GM12878 (cell line): ENCODE results near the gene ZKSCAN2.

Experiments
- CBFB ChIP-seq: IDR thresholded peaks from 2 replicates; pipeline ENCODE4 v1.6.1; 2016; ENCODE audit warnings: antibody characterized with exemption, low read depth
- CTCF ChIP-seq, 3 experiments: IDR thresholded peaks in 2 of 3; conservative IDR thresholded peaks in 1 of 3; 2 replicates each; pipeline ENCODE4 v1.5.1; 2011; ENCODE audit warnings: low read depth in 3 of 3, low read length in 3 of 3, mild to moderate bottlenecking in 3 of 3, control low read depth in 2 of 3, moderate library complexity in 2 of 3, inconsistent platforms in 1 of 3, mixed read lengths in 1 of 3; ENCODE audit not compliant: control insufficient read depth in 2 of 3, insufficient read depth in 1 of 3; ENCODE audit errors: extremely low read depth in 1 of 3
- NRF1 ChIP-seq: conservative IDR thresholded peaks from 2 replicates; pipeline ENCODE4 v1.6.1; 2011; ENCODE audit warnings: mild to moderate bottlenecking, low read depth, low read length, improper control_type of control experiment
- PAX8 ChIP-seq: fragments of 450-650 bp; IDR thresholded peaks from 2 replicates; pipeline ENCODE4 v1.6.1; 2017; ENCODE audit warnings: mild to moderate bottlenecking, moderate library complexity
- POLR2A ChIP-seq: IDR thresholded peaks from 2 replicates; pipeline ENCODE4 v1.6.1; 2011; ENCODE audit warnings: low read depth, mild to moderate bottlenecking, low read length
- RAD21 ChIP-seq: IDR thresholded peaks from 2 replicates; pipeline ENCODE4 v1.6.1; 2011; ENCODE audit warnings: mild to moderate bottlenecking, low read depth, low read length, moderate library complexity; ENCODE audit not compliant: insufficient read depth

- TF ChIP-seq NRF1 = no peak
- no peak for TF ChIP-seq PAX8
- TF ChIP-seq RAD21 = no peak
- no peak for TF ChIP-seq CBFB
- no peak for TF ChIP-seq POLR2A
- TF ChIP-seq CTCF (IDR thresholded peaks at IDR 0.05 in 2 of 3, conservative IDR thresholded peaks at IDR 0.05 in 1 of 3; ENCODE audit: control insufficient read depth in 2 of 3, extremely low read depth in 1 of 3, insufficient read depth in 1 of 3, low read depth in 3 of 3, low read length in 3 of 3) = no peak
Measured at GRCh38 chr16:25299792-25300590, 42.3 kb upstream of the ZKSCAN2 start.
